ENCODE measurements around the gene MGME1. TPM values are rescaled to one million over a fixed set of nuclear protein-coding genes. Genes with fewer than 3 reads are reported as not detected.

The MGME1 gene, protein sequence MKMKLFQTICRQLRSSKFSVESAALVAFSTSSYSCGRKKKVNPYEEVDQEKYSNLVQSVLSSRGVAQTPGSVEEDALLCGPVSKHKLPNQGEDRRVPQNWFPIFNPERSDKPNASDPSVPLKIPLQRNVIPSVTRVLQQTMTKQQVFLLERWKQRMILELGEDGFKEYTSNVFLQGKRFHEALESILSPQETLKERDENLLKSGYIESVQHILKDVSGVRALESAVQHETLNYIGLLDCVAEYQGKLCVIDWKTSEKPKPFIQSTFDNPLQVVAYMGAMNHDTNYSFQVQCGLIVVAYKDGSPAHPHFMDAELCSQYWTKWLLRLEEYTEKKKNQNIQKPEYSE
- 10 to 100 TPM; 17.1 to 22.0 TPM for total RNA-seq
- long read RNA-seq, transcript MGME1-203 (5 exons, 2,336 nt) = major isoform, 17 of 33 reads
- long read RNA-seq, partial matches to known transcripts = 10 of 33 reads
- long read RNA-seq, other reads (novel, unspliced or antisense) = 3 of 33 reads

GRCh38 chr20:17968366-17969277, at the start of gene MGME1, which contains the start of gene SNX5:
Gene MGME1 (plus strand): TSS chr20:17969018. CDS start chr20:17969860, 842 bp downstream.
Gene SNX5 (minus strand): TSS chr20:17968794. CDS start chr20:17968425, 369 bp downstream.
- intact Hi-C loops (cut with DNase I, micrococcal nuclease) = no loop called here
- DNase-seq = peak; percentile 99 to 100
- ATAC-seq = peak; percentile 81

GRCh38 chr20:17919149-17919548, 49.7 kb upstream of the MGME1 start:
- DNase-seq (no peak), ATAC-seq (no peak)
- intact Hi-C loops (cut with DNase I, micrococcal nuclease) = no loop called here

DNA sequence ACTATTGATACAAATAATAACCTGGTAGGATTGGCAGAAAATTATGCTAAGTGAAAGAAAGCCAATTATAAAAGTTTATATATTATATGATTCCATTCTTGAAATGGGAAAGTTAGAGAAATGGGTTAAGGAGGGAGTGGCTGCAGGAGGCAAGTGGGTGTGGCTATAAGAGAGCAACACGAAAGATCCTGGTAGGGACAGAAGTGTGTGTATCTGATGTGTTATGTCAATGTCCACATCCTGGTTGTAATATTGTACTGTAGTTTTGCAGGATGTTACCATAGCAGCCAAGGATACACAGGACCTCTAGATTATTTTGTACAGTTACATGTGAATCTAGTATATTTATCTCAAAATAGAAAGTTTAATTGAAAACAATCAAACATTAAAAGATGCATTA, 47.0 kb upstream of the MGME1 start:
- intact Hi-C loops (cut with DNase I, micrococcal nuclease) = no loop called here
- no peak for DNase-seq
- ATAC-seq = peak; percentile 61

DNA sequence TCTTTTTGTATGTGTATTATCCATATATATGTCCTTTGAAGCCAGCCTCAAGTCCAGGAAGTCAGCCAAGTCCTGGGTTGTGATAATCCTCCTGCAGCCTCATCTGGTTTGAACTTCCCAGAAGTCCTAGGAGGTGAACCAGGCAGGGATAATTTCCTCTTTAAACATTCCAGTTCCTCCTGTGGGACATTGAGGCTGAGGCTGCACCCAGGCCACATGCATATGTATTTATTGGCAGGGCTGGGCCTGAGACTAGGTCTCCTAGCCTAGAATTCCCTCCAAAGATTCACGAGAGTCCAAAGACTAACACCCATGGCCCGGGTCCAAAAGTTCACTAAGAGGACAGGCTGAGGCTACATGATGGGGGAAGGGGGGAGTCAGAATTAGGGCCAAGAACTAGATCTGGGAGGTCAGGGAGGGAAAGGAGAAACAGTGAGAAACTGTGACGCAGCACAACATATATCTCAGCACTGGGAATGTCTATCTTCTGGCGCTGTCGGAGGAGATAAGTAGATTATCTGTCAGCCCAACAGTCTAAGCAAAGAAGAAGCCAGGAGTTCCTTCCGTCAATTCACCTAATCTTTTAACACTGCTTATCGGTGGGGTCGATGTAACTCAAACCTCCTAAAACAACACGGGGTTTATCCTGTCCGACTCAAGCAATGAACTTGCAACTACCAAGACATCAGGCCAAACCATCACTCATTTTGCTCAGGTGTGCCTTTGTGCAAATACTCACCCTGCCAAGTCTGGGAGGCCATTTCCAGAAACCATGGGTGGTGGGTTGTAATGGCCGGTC, 43.5 kb upstream of the MGME1 start:
- ATAC-seq (peak; percentile 71), DNase-seq (peak; percentile 87 to 91)
- intact Hi-C loops (cut with DNase I, micrococcal nuclease) = no loop called here

GRCh38 chr20:17925940-17926300, 42.9 kb upstream of the MGME1 start:
- DNase-seq (no peak), ATAC-seq (no peak)
- intact Hi-C loops (cut with DNase I, micrococcal nuclease) = no loop called here

DNA sequence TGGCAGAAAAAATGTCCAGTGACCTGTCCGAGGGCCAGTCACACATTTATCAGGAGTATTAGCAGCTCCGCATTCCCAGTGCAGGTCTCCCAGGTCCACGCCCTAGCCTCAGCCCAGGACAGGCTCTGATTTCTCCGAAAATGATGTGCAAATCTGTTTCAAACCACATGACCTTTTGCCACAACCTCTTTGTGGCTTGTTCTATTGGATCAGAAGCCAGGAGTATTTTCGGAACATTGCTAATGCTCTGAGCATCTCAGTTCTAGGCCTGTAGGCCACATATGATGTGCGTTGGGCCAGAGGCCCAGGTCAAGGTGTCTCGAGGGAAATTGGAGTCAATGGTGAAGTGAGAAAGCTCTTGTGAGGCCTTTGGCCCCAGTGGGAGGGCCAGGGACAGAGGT, 40.6 kb upstream of the MGME1 start:
- DNase-seq (no peak), ATAC-seq (no peak)
- intact Hi-C loops (cut with DNase I, micrococcal nuclease) = no loop called here

DNA sequence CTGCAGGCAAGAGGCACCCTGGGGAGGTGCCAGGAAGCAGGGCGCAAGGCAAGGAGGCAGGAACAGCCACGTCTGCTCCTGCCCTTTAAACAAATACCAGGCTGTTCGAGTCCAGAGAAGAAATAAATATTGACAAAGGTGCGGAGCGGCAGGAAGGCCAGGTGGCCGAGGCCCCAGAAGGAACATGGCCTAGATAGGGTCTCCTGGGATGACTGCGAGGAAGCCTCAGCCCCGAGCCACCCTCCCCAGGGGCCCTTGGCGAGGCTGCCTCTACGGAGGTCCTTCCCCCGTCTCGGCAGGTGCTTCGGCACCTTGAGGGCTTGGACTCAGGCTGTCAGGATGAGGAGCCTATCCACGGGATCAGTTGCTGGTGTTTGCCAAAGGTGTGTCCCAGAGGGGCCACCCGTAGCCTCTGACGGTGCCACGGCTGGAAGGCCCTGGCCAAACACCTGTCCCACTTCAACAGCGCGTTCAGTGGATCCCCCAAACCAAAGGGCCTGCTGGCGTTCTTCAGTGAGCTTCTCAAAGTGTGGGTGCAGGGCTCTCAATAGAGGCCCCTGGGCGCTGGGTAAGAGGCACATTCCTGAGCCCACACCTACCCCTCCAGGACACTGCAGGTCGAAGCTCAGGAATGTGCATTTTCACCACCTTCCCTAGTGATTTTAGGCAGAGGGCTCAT, 40.0 kb upstream of the MGME1 start:
- intact Hi-C loops (cut with DNase I, micrococcal nuclease) = no loop called here
- DNase-seq = peak; percentile 69 to 74
- ATAC-seq = peak; percentile 66

GRCh38 chr20:17931513-17931912, 37.3 kb upstream of the MGME1 start:
- intact Hi-C loops (cut with DNase I, micrococcal nuclease) = no loop called here
- DNase-seq = no peak
- ATAC-seq = no peak

DNA sequence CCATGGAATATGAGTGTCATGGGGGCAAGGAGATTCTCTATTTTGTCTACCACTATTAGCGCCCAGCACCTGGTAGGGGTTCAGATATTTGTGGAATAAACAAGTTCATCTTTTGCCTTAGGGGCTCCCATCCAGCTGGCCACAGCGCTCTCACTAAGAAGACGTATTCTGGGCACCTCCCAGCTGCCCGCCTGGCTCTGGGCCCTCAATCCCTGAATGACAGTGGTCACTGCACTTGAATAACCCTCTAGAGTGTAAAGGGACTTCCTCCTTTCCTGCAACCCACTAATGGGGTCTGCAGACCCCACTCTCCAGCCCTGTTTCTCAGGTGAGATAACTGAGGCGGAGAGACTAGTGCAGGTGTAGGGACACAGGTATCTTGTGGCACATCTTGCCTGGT, 36.4 kb upstream of the MGME1 start:
- ATAC-seq = no peak
- DNase-seq = no peak

DNA sequence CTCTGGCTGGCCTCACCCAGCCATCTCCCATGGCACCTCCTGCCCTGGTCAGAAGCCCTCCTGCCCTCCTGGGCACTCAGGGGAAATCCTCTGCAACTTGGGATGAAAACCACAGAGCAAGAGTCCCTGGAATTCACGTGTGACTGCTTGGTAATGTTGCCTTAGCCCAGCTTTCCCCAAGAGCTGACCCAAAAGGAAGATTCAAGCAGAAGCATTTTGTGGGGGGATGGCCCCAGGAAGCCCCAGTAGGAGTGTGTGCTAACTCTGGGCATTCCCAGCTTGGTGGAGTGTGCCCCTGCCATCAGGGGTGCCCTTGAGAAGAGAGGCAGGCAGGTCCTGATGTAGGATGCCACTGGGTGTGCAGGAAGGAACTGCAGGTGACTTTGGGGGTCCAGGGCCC, 35.7 kb upstream of the MGME1 start:
- ATAC-seq = no peak
- DNase-seq = no peak
- intact Hi-C loops (cut with DNase I, micrococcal nuclease) = no loop called here

More for the DNA sequence above, 36.4 kb upstream of the MGME1 start:
- intact Hi-C loops (cut with DNase I, micrococcal nuclease) = no loop called here

DNA sequence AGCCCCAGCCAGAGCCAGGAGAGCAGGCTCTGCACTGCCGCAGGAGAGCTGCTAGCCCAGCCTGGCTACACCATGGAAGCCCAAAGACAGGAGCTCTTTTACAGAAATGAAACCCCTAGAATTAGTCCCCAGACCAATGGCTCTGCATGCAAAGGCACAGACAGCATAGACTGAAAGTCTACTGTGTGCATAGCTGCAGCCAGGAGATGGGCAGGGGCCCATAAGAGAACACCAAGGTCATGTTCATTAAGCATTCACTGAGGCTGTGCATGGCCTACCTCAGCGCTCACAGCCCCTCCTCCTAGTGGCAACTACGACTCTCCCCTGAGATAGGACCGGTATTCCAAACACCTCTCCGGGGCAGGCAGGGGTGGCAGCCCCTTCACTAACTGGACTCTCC, 35.1 kb upstream of the MGME1 start:
- intact Hi-C loops (cut with DNase I, micrococcal nuclease) = no loop called here
- DNase-seq = no peak
- ATAC-seq = no peak

DNA sequence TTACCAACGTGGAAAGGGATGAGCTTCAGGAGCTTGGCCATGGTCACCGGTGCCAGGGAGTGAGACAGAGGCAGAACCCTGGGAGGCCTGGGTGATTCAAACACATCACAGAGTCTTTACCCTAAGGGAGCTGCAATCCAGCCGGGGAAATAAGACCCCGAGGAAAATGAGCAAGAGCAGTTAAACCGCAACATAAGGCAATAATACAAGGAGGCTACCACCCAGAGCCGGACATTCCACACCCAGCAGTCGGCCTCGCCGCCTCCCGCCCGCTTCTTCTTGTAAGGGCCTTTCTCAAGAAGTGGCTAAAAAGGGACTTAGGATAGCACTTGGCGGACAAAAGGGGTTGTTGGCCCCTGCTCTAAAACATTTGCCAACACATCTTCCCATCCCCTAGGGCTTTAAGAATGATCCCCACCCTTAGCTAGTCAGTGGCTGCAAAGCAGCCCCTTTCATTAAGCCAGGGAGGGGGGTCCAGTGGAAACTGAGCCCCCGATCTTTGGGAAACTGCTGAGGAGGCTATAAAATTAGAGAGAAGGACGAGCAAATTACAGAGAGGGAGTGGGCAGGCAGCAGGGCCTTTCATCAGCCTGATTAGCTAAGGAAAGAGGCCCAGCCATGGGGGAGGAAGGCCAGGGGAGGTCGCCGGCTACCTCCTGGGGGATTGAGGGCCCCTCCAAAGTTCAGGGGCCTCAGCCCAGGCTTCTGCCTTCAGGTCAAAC, 34.5 kb upstream of the MGME1 start:
- DNase-seq (no peak), ATAC-seq (no peak)
- intact Hi-C loops (cut with DNase I, micrococcal nuclease) = no loop called here

DNA sequence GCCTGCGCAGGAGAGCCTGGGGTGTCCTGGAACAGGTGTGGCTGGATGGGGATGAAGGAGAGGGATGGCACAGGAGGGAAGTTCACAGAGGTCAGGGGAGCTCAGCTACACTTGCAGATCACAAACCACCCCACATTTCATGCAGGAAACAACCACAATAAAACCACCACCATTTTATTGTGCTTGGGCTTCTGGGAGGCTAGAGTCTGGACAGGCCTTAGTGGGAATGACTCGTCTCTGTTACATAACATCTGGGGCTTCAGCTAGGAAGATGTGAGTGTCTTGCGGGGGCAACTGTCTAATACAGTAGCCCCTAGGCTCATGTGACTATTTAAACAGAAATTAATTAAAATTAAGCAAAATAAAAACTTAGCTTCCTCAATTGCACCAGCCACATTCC, 33.6 kb upstream of the MGME1 start:
- no peak for DNase-seq
- intact Hi-C loops (cut with DNase I, micrococcal nuclease) = no loop called here
- ATAC-seq = no peak

DNA sequence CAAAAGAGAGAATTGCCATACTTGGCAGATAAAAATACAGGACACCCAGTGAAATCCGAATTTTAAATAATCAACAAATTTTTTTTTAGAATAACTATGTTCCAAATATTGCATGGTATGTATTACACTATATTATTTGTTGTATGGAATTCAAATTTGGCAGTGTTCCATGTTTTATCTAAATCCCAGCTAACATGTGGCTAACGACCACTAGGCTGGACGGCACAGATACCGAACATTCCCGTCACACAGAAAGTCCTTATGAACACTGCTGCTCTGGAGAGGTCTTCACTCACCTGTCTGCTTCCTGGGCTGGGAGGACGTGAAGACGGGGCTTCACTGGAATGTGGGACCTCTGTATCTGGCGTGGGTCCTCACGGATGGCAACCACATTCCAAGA, 33.1 kb upstream of the MGME1 start:
- ATAC-seq (no peak), DNase-seq (no peak)
- intact Hi-C loops (cut with DNase I, micrococcal nuclease) = no loop called here

GRCh38 chr20:17936286-17936760, 32.5 kb upstream of the MGME1 start:
- ATAC-seq (no peak), DNase-seq (no peak)
- intact Hi-C loops (cut with DNase I, micrococcal nuclease) = no loop called here

- ATAC-seq (no peak), DNase-seq (peak in 1 of 2 donors; percentile 54)
Measured at GRCh38 chr20:17936761-17937732, 31.8 kb upstream of the MGME1 start.

More at GRCh38 chr20:17936761-17937732, 31.8 kb upstream of the MGME1 start:
- intact Hi-C loops (cut with DNase I, micrococcal nuclease) = no loop called here

All from left colon (tissue), 2 donors.